ENCODE results near the gene ZNRF2.

Gene ZNRF2

GRCh38 chr7:30412782-30413504 is 128.5 kb downstream of the ZNRF2 start:
- peak; percentile 89 for DNase-seq (ENCODE audit: low spot score)

DNA sequence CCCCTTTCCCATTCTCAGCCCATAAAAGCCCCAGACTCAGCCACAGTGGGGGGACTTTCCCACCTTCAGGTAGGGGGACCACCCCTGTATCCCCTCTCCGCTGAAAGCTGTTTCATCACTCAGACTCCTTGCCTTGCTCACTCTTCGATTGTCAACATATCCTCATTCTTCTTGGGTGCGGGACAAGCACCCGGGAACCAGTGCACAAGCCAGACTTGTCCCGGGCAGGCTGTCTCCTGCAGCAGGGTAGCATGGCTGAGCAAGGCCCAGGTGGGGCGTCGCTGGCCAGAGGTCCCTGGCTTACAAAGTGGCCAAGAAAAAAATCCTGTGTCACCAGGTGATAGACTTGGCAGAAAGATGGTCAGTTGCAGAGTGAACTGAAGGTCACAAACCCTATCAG is 129.5 kb downstream of the ZNRF2 start:
- DNase-seq (ENCODE audit: low spot score) = no peak

Data from AG08395 (cell line).